HCT116 (cell line): ENCODE measurements around the gene PIPOX.

ENCODE experiments used
- ATF3 ChIP-seq: IDR thresholded peaks from 2 replicates; pipeline ENCODE4 v1.6.1; 2012
- CEBPB ChIP-seq: IDR thresholded peaks from 2 replicates; pipeline ENCODE4 v1.6.1; 2012; ENCODE audit warnings: low read depth
- CTCF ChIP-seq, 3 experiments: fragments of 200-600 bp in 1 of 3; sonication (generic) in 1 of 3; IDR thresholded peaks in 2 of 3; conservative IDR thresholded peaks in 1 of 3; 2 replicates each; pipeline ENCODE4 v1.5.1; 2012 to 2017; ENCODE audit warnings: low read depth in 2 of 3, low read length in 2 of 3, antibody characterized with exemption in 1 of 3, borderline replicate concordance in 1 of 3, control low read depth in 1 of 3, mild to moderate bottlenecking in 1 of 3, mixed read lengths in 1 of 3, mixed run types in 1 of 3, moderate library complexity in 1 of 3; ENCODE audit not compliant: insufficient read depth in 1 of 3
- POLR2A ChIP-seq: IDR thresholded peaks from 2 replicates; pipeline ENCODE4 v1.7.0; 2011; ENCODE audit warnings: borderline replicate concordance; ENCODE audit not compliant: insufficient read depth, insufficient read length; ENCODE audit errors: extremely low read depth
- POLR2AphosphoS5 ChIP-seq: IDR thresholded peaks from 2 replicates; pipeline ENCODE4 v1.6.1; 2011; ENCODE audit warnings: mild to moderate bottlenecking, low read depth, low read length, moderate library complexity
- RAD21 ChIP-seq: IDR thresholded peaks from 2 replicates; pipeline ENCODE4 v1.6.1; 2012; ENCODE audit warnings: low read depth, mild to moderate bottlenecking
- SP1 ChIP-seq: IDR thresholded peaks from 2 replicates; pipeline ENCODE4 v1.6.1; 2012; ENCODE audit warnings: low read depth
- SRF ChIP-seq: IDR thresholded peaks from 2 replicates; pipeline ENCODE4 v1.6.1; 2012; ENCODE audit warnings: low read depth

GRCh38 chr17:29057361-29057760, 14.4 kb downstream of the PIPOX start:
- TF ChIP-seq CEBPB = no peak
- TF ChIP-seq ATF3 = no peak
- TF ChIP-seq POLR2AphosphoS5 = no peak
- no peak for TF ChIP-seq POLR2A
- no peak for TF ChIP-seq SRF
- TF ChIP-seq SP1 = no peak
- TF ChIP-seq RAD21 = no peak
- TF ChIP-seq CTCF (IDR thresholded peaks at IDR 0.05 in 2 of 3, conservative IDR thresholded peaks at IDR 0.05 in 1 of 3; ENCODE audit: borderline replicate concordance in 1 of 3, insufficient read depth in 1 of 3, low read depth in 2 of 3, low read length in 2 of 3) = no peak
